Stimulated activated CD8-positive, alpha-beta memory T cell treated with anti-CD3 and anti-CD28 coated beads, Interleukin-7, amount 100 ng/mL, for 1 hour (primary cell): ENCODE results near the gene PLEKHJ1.

Source experiments
- DNase-seq, 2 donors: peaks; one replicate each; pipeline ENCODE4 v3.0.0-alpha.2; 2020; ENCODE audit warnings: low read depth in 2 of 2

The PLEKHJ1 gene

DNA sequence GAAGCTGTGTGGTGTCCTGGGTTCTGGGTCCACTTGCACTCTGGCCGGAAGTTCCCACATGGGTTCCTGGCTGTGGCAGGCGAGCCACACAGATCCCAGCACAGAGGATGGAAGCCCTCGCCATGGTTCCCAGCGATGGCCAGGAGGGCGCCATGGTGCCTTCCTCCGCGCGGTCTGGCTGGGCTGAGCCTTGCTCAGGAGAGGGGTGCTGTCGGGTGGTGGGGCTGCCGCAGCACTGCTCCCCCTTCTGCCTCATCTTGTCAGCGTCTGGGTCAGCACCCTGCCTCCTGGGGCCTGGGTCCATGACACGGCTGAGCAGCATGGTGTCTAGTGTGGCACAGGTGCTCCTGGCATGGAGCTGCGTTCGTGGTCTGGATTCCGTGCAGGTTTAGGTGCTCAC is 38.9 kb downstream of the PLEKHJ1 start:
- DNase-seq: no peak

DNA sequence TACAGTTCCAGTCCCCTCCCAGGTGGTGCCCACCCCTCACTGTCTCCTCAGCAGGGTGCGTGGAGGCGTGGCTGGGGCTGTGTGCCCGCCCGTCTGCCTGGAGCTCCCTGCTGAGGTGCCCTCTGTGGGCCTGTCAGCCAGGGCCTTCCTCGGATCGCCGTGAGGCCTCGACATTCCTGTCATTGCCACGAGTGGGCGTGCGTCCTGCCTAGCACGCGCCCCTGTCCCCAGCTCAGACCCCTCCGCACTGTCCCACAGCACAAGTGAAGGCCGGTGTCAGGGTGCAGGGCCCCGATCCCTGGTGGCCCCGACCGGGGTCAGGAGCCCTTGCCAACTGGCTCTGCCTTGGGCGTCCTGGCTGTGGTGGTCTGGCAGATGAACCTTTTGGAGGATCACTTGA is 40.2 kb downstream of the PLEKHJ1 start:
- DNase-seq: no peak

- no peak for DNase-seq
These were observed 40.8 kb downstream of the PLEKHJ1 start for GRCh38 chr19:2195361-2195760.

GRCh38 chr19:2194513-2195078 is 41.5 kb downstream of the PLEKHJ1 start:
- DNase-seq: no peak

- no peak for DNase-seq
These were observed 42.3 kb downstream of the PLEKHJ1 start for GRCh38 chr19:2193807-2194206.

GRCh38 chr19:2192862-2193261 is 43.3 kb downstream of the PLEKHJ1 start:
- DNase-seq: no peak

DNA sequence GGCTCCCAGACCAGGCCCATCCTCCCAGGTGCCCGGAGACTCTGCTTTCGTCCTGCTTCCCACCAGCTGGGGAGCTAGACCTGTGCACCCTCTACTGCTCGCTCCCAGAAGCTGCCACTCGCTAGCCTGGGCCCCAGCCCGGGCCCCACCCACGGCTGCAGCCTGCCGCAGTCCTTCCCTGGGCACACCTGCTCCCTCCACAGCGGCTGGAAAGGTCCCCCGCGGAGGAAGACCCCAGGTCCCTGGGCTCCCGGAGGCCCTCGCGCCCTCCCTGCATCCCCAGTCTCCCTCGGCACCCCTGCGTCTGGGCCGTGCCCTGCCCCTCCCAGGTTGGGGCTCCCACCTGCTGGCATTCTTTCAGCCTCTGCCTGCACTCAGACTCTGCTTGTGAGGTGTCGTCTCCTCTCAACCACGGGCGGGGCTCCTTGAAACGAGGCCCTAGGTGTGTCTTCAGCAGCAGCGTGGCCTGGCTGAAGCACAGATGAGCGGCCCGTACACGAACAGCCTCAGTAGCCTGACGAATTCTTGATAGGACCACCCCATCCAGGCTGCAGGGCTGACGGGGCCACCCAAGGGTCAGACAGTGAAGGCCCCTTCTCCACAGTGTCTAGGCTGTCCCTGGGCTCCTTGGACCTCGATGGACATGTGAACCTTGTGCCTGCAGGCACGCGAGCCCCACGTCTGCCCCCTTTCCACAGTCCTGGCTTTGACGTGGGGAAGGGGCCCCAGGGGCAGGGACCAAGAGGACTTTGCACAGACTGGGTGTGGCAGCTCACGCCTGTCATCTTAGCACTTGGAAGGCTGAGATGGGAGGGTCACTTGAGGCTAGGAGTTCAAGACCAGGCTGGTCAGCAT is 44.4 kb downstream of the PLEKHJ1 start:
- no peak for DNase-seq

GRCh38 chr19:2190848-2191455 is 45.2 kb downstream of the PLEKHJ1 start:
- no peak for DNase-seq

DNA sequence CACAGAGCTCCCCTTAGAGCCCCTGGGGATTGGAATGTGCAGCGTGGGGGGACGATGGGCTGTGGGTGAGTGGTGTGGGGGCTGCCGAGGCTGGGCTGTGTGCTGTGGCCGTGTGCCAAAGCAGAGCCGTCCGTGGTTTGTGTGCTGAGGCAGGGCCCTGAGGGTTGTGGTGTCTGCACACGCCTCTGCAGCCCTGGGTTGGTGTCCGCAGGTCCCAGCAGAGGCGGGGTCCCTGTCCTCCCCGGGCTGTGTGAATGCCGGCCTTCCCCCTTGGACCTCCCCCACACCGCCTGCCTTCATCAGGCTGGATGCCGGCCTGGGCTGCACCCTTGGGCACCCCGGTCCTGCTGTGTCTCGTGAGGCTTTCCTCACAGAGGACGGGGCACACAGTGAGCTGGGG is 46.2 kb downstream of the PLEKHJ1 start:
- DNase-seq: no peak

DNA sequence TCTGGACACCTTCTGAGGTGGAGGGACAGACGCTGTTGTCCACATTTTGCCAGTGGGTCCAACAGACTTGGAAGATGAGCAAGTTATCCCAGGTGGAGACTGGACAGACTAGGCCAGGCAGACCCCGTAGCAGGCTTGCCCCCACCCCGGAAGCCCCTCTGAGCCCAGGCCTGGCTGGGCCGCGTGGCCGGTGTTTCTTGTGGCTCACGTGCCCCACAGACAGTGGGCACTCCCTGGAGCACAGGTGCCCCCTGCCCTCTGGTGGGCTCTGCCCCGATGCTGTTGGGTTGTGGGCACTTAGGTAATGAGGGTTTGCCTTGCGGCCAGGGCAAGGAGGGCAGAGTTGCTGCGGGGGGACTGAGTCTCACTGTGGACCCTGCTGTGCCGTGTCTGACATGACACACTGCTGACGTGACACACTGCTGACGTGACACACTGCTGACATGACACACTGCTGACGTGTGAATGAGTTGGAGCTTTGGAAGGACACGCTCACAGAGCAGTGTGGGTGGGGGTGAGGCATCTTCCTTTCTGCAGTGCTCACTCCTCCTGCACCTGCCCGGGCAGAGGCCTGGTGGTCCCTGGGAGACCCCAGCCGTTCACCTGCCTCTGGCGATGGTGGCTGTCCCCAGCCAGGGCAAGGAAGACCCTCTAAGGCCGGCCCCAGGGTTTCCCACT is 47.3 kb downstream of the PLEKHJ1 start:
- DNase-seq: no peak

- DNase-seq: no peak
These were observed 49.0 kb downstream of the PLEKHJ1 start for GRCh38 chr19:2187159-2187558.

DNA sequence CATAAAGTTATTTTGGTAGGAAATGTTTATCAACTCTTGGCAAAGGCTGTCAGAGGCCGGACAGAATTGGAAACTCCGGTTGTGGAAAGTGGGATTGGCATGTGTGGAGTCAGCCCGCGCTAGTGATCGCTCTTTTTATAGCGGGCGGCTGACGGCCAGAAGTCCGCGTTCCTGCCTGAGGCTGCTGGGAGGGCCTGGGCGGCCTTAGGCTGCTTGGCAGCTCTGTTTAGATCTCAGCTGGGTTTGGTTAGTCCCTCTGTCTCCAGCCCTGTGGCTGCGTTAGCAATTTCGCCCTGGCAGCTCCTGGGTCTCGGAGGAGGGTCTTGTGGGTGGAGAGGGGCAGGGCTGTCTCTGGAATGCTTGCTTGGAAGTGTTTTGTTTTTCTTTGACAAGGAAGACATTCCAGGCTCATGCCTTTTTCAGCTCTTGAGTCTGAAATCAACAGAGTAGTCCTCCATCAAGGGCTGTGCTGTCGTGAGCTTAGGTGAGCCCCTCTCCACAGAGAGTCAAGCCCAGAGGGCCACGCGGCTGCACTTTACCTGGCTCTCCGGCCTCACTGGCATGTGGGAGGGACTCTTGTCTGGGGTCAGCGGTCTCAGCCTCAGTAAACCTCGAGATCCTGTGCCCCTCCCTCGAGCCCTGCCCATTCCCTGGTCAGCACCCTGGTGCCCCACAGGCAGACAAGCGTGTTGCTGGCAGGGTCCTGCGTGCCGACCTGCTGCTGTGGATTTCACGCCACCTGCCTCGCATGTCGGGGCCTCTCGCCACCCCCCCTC is 49.9 kb downstream of the PLEKHJ1 start:
- no peak for DNase-seq

DNA sequence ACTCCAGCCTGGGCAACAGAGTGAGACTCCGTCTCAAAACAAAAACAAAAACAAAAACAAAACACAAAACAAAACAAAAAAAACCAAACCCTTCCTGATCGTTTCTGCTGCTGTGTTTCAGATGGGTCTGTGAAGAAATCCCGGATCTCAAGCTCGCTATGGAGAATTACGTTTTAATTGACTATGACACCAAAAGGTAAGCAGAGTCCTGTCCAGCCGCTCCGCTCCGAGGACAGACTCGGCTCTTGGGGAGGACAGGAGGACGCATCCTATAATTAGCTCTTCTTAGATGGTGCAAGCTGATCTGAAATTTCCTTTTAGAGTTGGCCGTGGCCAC is 50.4 kb downstream of the PLEKHJ1 start:
- DNase-seq: no peak

DNA sequence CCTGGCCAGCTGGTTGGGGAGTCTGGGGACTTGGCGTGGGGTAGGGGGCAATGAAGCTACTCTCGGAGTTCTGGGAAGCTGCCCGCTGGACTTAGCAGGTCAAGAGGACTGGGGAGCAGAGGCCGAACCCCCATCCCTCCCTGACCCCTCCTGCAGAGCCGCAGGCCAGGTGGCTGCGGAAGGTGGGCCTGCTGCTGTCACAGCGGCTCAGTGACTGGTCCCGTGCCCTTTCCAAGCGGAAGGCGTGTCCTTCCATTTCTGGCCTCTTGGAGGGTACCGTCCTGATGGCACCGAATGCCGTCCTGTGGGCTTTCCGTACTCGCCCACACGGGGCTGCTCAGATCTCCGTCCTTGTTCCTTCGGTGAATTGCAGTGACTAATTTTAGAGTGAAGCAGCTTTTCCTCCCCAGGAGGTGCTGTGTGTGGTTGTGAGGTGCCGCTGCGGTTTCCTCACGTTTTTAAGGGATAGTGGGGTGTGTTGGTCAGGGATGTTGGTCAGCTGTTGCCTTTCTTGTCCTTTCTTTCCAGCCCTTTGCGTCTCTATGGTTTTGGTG is 51.6 kb downstream of the PLEKHJ1 start:
- DNase-seq: no peak
